LNCaP clone FGC (cell line): ENCODE measurements around the gene ERMN.

Experiments used
- DNase-seq: peaks from one replicate; pipeline ENCODE4 v3.0.0-alpha.2; 2011; ENCODE audit warnings: low read depth
- H3K4me3 ChIP-seq: 2 replicates; pipeline ENCODE4 v1.5.1; 2011; ENCODE audit warnings: mild to moderate bottlenecking, low read depth, low read length, control low read depth
- TF ChIP-seq, protein P1 (sequence below): IDR thresholded peaks from 2 replicates; pipeline ENCODE4 v1.5.1; 2012; ENCODE audit warnings: mild to moderate bottlenecking; ENCODE audit not compliant: control insufficient read depth, insufficient read depth; ENCODE audit errors: extremely low read depth

Gene ERMN

GRCh38 chr2:157329524-157329923 lies 3.9 kb upstream of the ERMN start:
- no peak overlapping the region for H3K4me3 ChIP-seq
- DNase-seq = peak; percentile 41
- TF ChIP-seq, protein P1, sequence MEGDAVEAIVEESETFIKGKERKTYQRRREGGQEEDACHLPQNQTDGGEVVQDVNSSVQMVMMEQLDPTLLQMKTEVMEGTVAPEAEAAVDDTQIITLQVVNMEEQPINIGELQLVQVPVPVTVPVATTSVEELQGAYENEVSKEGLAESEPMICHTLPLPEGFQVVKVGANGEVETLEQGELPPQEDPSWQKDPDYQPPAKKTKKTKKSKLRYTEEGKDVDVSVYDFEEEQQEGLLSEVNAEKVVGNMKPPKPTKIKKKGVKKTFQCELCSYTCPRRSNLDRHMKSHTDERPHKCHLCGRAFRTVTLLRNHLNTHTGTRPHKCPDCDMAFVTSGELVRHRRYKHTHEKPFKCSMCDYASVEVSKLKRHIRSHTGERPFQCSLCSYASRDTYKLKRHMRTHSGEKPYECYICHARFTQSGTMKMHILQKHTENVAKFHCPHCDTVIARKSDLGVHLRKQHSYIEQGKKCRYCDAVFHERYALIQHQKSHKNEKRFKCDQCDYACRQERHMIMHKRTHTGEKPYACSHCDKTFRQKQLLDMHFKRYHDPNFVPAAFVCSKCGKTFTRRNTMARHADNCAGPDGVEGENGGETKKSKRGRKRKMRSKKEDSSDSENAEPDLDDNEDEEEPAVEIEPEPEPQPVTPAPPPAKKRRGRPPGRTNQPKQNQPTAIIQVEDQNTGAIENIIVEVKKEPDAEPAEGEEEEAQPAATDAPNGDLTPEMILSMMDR = no peak

- TF ChIP-seq, protein P1 = peak; percentile 83
- peak; percentile 17 for DNase-seq
- no peak overlapping the region for H3K4me3 ChIP-seq
These were observed 2.2 kb upstream of the ERMN start for GRCh38 chr2:157327621-157328500.

DNA sequence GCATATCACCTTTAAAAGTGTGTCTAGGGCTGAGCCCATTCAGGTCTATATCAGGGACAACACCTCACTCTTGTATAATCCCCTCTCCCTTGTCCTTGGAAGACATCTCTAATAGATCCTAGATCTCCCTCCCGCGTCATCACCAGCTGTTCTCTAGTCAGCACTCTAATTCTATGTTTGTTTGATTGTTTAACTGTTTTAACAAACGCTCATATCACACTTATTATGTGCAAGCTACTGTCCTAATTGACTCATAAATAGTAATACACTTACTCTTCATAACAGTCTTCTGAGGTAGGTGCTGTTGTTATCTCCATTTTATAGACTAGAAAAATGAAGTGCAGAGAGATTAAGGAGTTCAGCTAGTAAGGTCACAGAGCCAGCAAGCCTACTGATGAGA lies 1.6 kb upstream of the ERMN start:
- no peak overlapping the region for H3K4me3 ChIP-seq
- no peak for DNase-seq
- TF ChIP-seq, protein P1 = no peak

- DNase-seq = no peak
- TF ChIP-seq, protein P1 = no peak
- no peak overlapping the region for H3K4me3 ChIP-seq
These were observed 1.1 kb upstream of the ERMN start for GRCh38 chr2:157326698-157327097.

- no peak overlapping the region for H3K4me3 ChIP-seq
- no peak for DNase-seq
- TF ChIP-seq, protein P1 = no peak
These were observed 1.2 kb downstream of the ERMN start for GRCh38 chr2:157324331-157324843.

DNA sequence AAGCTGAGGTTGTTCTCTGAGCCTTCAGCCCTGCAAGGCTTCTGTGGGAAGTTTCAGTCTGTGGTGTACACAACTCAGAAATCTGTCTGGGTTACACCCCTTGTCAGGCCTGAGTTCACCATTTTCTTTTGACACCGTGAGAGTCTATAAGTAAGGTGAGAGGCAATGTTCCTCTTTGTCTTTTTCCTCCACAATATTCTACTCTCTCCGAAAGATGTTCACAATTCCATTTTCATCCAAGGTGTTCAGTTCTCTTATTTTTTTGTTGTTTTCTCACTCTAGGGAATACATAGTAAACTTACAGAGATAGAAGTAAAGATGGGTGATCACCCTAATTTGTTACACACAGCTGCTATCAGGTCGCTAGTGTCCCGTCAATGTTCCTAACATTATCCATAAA lies 3.2 kb downstream of the ERMN start:
- DNase-seq = no peak
- TF ChIP-seq, protein P1 = no peak
- no peak overlapping the region for H3K4me3 ChIP-seq
